Measurements from ENCODE around the gene LRSAM1. TPM values are rescaled to one million over a fixed set of nuclear protein-coding genes. Genes with fewer than 3 reads are reported as not detected.

Gene LRSAM1
- total RNA-seq, result 9.3 and 11.3 TPM in 2 replicates

DNA sequence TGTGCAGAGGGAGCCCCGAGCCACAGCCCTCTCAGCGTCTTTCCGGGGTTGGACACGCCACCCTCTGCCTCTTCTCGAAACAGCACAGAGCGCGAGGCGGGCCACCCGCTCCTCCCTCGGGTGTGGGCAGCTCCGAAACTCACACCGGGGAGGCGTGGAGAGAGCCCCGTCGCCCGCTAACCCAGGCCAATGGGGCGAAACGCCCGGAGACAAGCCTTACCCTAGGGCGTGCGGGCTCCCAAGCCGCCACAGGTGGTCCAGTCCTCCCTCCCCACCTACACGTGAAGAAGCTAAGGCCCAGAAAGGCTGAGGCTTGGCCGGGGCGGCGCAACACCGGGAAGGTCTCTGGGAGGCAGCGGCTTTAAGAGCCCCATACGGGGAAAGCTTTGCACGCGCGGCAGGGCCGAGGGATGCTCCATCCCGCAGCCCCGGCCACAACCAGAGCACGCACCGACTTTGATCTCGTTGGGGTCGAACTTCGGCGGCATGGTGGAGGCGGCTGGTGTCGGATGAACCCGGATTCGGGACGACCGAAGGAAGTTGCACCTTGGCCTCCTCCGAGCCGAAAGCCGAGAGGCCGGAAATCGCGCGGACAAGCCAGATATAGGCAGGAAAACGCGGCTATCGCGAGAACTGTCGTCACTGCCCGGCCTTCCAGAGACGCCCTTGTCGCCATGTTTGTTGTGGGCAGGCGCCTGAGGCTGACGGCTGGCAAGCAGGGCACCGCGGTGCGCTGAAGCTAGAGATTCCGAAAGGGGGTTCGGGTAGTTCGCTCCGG, at the start of gene LRSAM1, which contains the start of gene RPL12:
Gene LRSAM1 (plus strand): TSS at position 681 of the 778 bp plus-strand sequence. CDS start 3,018 bp downstream, outside the sequence.
Gene RPL12 (minus strand): TSS at position 577 of the 778 bp plus-strand sequence. CDS start 89 bp downstream, at position 488.

DNA sequence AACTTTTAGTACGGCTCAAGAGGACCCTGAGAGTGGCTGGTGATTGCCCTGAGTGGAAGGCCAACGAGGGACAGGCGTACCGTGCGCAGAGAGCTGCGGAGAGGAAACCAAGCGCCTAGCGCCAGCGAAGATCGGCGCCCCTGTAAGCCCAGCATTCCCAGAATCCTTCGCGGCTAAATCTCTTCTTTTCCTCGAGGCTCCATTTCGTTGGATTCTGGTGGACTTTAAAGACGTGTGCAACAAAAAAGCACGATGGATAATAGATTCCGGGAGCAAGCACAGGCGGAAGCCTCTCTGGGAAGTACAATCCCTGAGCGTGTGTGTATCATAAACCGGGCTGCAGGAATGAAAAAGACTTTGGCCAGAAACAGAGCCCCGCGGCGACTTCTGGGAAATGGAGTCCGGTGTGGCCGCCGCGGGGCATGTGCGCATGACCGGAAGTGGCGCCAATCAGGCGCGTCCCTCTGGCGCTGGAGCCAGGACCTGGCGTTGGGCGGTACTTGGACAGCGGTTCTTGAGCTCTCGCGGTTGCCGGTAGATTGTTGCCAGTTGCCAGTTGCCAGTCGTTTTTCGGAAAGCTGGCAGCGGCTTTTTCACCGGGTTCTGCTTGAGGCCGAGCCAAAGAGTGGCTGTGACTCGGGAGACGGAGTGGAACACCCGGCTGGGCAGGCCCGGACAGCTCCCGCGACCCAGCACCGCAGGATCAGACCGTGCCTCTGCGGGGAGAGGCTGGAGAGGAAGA, 27.2 kb upstream of the LRSAM1 start, which contains the start of gene ZNF79:
Gene ZNF79 (plus strand): TSS at position 449 of the 742 bp plus-strand sequence. CDS start 406 bp downstream, outside the sequence.

Other genes with a start within 250 kb of the LRSAM1 start
- gene GARNL3, start 186.7 kb upstream of the LRSAM1 start, total RNA-seq, result 1.3 and 8.2 TPM in 2 replicates
- gene SLC2A8, start 54.3 kb upstream of the LRSAM1 start, total RNA-seq, result 5.6 and 7.3 TPM in 2 replicates
- 10.5 and 15.2 TPM in 2 replicates for gene ZNF79, start 27.1 kb upstream of the LRSAM1 start, total RNA-seq
- 1,132 and 1,340 TPM in 2 replicates for gene RPL12, start 104 bp upstream of the LRSAM1 start, total RNA-seq
- gene STXBP1, start 160.8 kb downstream of the LRSAM1 start, total RNA-seq, result 19.6 and 23.4 TPM in 2 replicates

Measured in regular cardiac myocyte (primary cell).